GM23248 (cell line): Measurements from ENCODE around the gene NRDE2. TPM values are rescaled to one million over a fixed set of nuclear protein-coding genes. Genes with fewer than 3 reads are reported as not detected.

Source experiments
- DNase-seq: peaks from one replicate; pipeline ENCODE4 v3.0.0-alpha.2; 2015
- H2AFZ ChIP-seq: fragments of 200-600 bp; sonication (generic); 2 replicates; pipeline ENCODE4 v1.6.1; 2016; ENCODE audit warnings: antibody characterized with exemption
- H3F3A ChIP-seq: fragments of 200-600 bp; sonication (generic); 2 replicates; pipeline ENCODE4 v1.6.1; 2016; ENCODE audit warnings: mild to moderate bottlenecking, antibody characterized with exemption, mixed run types; ENCODE audit not compliant: insufficient read depth
- H3K27ac ChIP-seq: fragments of 200-600 bp; sonication (generic); 2 replicates; pipeline ENCODE4 v1.5.1; 2016; ENCODE audit warnings: mild to moderate bottlenecking
- H3K27me3 ChIP-seq: fragments of 200-600 bp; sonication (generic); replicated peaks from 2 replicates; pipeline ENCODE4 v1.6.1; 2016; ENCODE audit warnings: mild to moderate bottlenecking; ENCODE audit not compliant: insufficient read depth
- H3K36me3 ChIP-seq: fragments of 200-600 bp; sonication (generic); 2 replicates; pipeline ENCODE4 v1.6.1; 2016; ENCODE audit warnings: low read depth, mild to moderate bottlenecking
- H3K4me1 ChIP-seq: fragments of 200-600 bp; sonication (generic); 2 replicates; pipeline ENCODE4 v1.6.1; 2016; ENCODE audit warnings: mild to moderate bottlenecking; ENCODE audit not compliant: insufficient read depth
- H3K4me2 ChIP-seq: fragments of 200-600 bp; sonication (generic); one replicate; pipeline ENCODE4 v1.6.1; 2016; ENCODE audit warnings: mild to moderate bottlenecking; ENCODE audit not compliant: unreplicated experiment
- H3K4me3 ChIP-seq: fragments of 200-600 bp; sonication (generic); 2 replicates; pipeline ENCODE4 v1.5.1; 2016; ENCODE audit warnings: mild to moderate bottlenecking
- H3K79me2 ChIP-seq: fragments of 200-600 bp; sonication (generic); 2 replicates; pipeline ENCODE4 v1.6.1; 2016; ENCODE audit warnings: mild to moderate bottlenecking; ENCODE audit not compliant: insufficient read depth
- H3K9ac ChIP-seq: fragments of 200-600 bp; sonication (generic); 2 replicates; pipeline ENCODE4 v1.6.1; 2016; ENCODE audit warnings: mild to moderate bottlenecking
- H3K9me2 ChIP-seq: fragments of 200-600 bp; sonication (generic); 2 replicates; pipeline ENCODE4 v1.6.1; 2016; ENCODE audit warnings: mixed run types, mild to moderate bottlenecking, moderate library complexity; ENCODE audit not compliant: insufficient read depth
- H3K9me3 ChIP-seq: fragments of 200-600 bp; sonication (generic); one replicate; pipeline ENCODE4 v1.6.1; 2017; ENCODE audit warnings: low read depth
- H4K20me1 ChIP-seq: fragments of 200-600 bp; sonication (generic); 2 replicates; pipeline ENCODE4 v1.6.0; 2016; ENCODE audit not compliant: insufficient read depth
- EZH2 ChIP-seq: fragments of 200-600 bp; sonication (generic); IDR thresholded peaks from 2 replicates; pipeline ENCODE4 v1.6.1; 2018; ENCODE audit warnings: antibody characterized with exemption, mild to moderate bottlenecking; ENCODE audit not compliant: insufficient read depth, poor library complexity, severe bottlenecking
- EZH2phosphoT487 ChIP-seq: fragments of 200-600 bp; sonication (generic); IDR thresholded peaks from 2 replicates; pipeline ENCODE4 v1.6.1; 2018; ENCODE audit warnings: antibody characterized with exemption, moderate library complexity, mild to moderate bottlenecking, low read depth; ENCODE audit not compliant: insufficient read depth
- WGBS, 2 experiments: methylation state at CpG; one replicate each; pipeline ENCODE4 v1.1.6; 2015 to 2017; ENCODE audit warnings: low lambda C conversion rate in 2 of 2, low coverage in 1 of 2; ENCODE audit errors: missing lambda C conversion rate in 2 of 2; 5-methylcytosine and 5-hydroxymethylcytosine counted together
- in situ Hi-C: fragments of 300-500 bp; cut with MboI; formaldehyde crosslinking; loops from 2 replicates; pipeline ENCODE4 v1.15.0; 2020
- polyA plus RNA-seq: library from polyadenylated mRNA; unstranded; fragments of >200 nt; fragmentation: Nextera tagmentation; extraction: Ambion mirVana; gene quantifications from 2 replicates; pipeline ENCODE4 v1.2.1, GENCODE V29; 2016
- total RNA-seq: library from RNA; depleted of rRNA; stranded (reverse); fragments of >200 nt; shearing (Covaris generic); gene quantifications from 2 replicates; pipeline ENCODE4 v1.2.3, GENCODE V29; 2014

Gene NRDE2
- total and polyA plus RNA-seq, 2 experiments from 2014 or later: 9.4 to 10.2 TPM

GRCh38 chr14:90348270-90348669, 16.5 kb upstream of the NRDE2 start:
- H3K9ac ChIP-seq: no peak overlapping the region
- H3K9me2 ChIP-seq: no peaks in the 10 kb centered on the region
- H3K27ac ChIP-seq: no peak overlapping the region
- H3K79me2 ChIP-seq: no peaks in the 10 kb centered on the region
- H3F3A ChIP-seq: no peaks in the 10 kb centered on the region
- 60 to 77% methylated on average over 2 of the region's 2 CpGs for WGBS, 2 experiments
- DNase-seq: no peak
- no peaks in the 10 kb centered on the region for H3K36me3 ChIP-seq
- H3K4me1 ChIP-seq: no peaks in the 10 kb centered on the region
- 0 out of 2 replicates have a peak, but pooled peaks cover 5% of the 10 kb centered on the region for H3K27me3 ChIP-seq
- no peak overlapping the region for H2AFZ ChIP-seq
- H4K20me1 ChIP-seq: no peaks in the 10 kb centered on the region
- no peak overlapping the region for H3K4me3 ChIP-seq
- no peak overlapping the region for H3K4me2 ChIP-seq
- no peak for TF ChIP-seq EZH2
- no peak for TF ChIP-seq EZH2phosphoT487
- in situ Hi-C loops: no loop called here
- no peaks in the 10 kb centered on the region for H3K9me3 ChIP-seq

DNA sequence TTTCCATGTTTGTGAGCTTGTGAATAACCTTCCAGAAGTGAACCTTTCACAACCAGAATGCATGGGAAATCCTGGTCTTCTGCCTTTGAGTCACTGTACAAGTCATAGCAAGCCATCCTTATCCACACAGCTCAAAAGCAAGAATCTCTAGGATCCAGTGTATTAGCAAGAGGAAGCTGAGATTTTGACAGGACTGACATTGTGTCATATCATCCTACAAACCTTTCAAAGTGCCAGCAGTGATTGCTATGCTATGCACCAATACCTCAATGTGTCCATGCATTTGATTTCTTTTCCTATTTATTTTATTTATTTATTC, 13.5 kb upstream of the NRDE2 start:
- Histone ChIP-seq H3K27ac (no peak overlapping the region), H3K4me1 (no peaks in the 10 kb centered on the region), H3K9me3 (no peaks in the 10 kb centered on the region), H4K20me1 (no peaks in the 10 kb centered on the region), H3K9me2 (no peaks in the 10 kb centered on the region), H3K4me3 (no peak overlapping the region), H3K36me3 (no peaks in the 10 kb centered on the region), H2AFZ (no peak overlapping the region), H3K9ac (no peak overlapping the region), H3F3A (no peaks in the 10 kb centered on the region), H3K4me2 (no peak overlapping the region), H3K27me3 (peaks cover 5% of the 10 kb centered on the region; the same call in 1 of the 2 replicates), H3K79me2 (no peaks in the 10 kb centered on the region)
- in situ Hi-C loops: no loop called here
- no peak for TF ChIP-seq EZH2
- TF ChIP-seq EZH2phosphoT487: no peak
- DNase-seq: peak; percentile 36

DNA sequence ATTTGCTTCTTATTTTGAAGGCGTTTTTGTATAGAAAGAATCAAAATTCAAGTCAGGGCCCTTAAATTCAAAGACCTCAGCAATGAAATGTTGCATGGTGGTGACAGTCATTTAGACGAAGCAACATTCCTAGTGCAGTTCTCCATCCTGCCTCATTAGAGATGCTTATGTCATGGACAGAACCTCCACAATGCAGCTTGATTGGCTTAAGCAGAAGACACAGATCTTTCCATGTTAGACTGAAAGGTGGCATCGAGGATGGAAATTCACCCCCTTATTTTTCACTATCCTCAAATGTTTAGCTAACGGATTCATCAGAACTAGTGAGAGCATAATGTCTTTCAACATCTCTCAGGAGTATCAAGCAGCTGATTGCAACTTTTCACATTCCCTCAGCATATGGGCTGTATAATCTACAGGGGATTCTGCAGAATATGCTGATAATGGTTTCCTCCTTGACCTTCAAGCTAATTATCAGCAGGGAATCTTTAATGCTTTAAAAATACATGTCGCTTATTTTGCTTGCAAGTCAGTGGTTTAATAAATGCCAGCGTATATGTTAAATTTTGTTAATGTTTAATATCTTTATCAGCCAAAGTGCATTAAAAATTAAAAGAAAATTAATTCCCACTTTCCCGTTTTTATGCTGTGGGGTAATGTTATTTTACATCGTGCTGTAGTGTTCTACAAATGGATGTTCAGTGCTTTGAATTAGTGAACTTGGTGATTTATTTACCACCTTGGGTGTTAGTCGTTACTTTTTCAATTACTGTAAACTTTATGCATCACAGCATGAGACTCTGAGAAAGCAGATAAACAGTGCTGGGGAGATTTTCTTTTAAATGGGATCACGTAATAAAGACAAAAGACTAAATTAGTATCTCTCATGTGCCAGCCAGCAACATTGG, 12.8 kb upstream of the NRDE2 start:
- H3K27me3 ChIP-seq: peaks cover 5% of the 10 kb centered on the region; the same call in 1 of the 2 replicates
- no peaks in the 10 kb centered on the region for H3K4me1 ChIP-seq

GRCh38 chr14:90342327-90342726, 10.6 kb upstream of the NRDE2 start:
- H3K27me3 ChIP-seq: peaks cover 15% of the 10 kb centered on the region
- DNase-seq: no peak
- no peaks in the 10 kb centered on the region for H3K4me1 ChIP-seq
- no peaks in the 10 kb centered on the region for H3F3A ChIP-seq
- no peak overlapping the region for H3K27ac ChIP-seq
- in situ Hi-C loops: no loop called here
- no peak overlapping the region for H3K4me2 ChIP-seq
- H3K9ac ChIP-seq: no peak overlapping the region
- H4K20me1 ChIP-seq: no peaks in the 10 kb centered on the region
- no peak overlapping the region for H2AFZ ChIP-seq
- H3K9me3 ChIP-seq: no peaks in the 10 kb centered on the region
- WGBS, 2 experiments: 32 to 36% methylated on average over 4 of the region's 4 CpGs
- H3K4me3 ChIP-seq: no peak overlapping the region
- no peaks in the 10 kb centered on the region for H3K36me3 ChIP-seq
- no peaks in the 10 kb centered on the region for H3K9me2 ChIP-seq
- H3K79me2 ChIP-seq: no peaks in the 10 kb centered on the region
- TF ChIP-seq EZH2phosphoT487: no peak
- TF ChIP-seq EZH2: no peak

More for the DNA sequence above, 12.8 kb upstream of the NRDE2 start:
- no peak overlapping the region for H3K4me2 ChIP-seq
- DNase-seq: no peak
- H3F3A ChIP-seq: no peaks in the 10 kb centered on the region
- H3K79me2 ChIP-seq: no peaks in the 10 kb centered on the region
- 38 to 39% methylated on average over 10 of the region's 10 CpGs for WGBS, 2 experiments
- H3K9ac ChIP-seq: no peak overlapping the region
- no peaks in the 10 kb centered on the region for H3K9me3 ChIP-seq
- no peak for TF ChIP-seq EZH2phosphoT487
- TF ChIP-seq EZH2: no peak
- H3K36me3 ChIP-seq: no peaks in the 10 kb centered on the region
- no peaks in the 10 kb centered on the region for H3K9me2 ChIP-seq
- H3K27ac ChIP-seq: no peak overlapping the region
- no peaks in the 10 kb centered on the region for H4K20me1 ChIP-seq
- no peak overlapping the region for H3K4me3 ChIP-seq
- in situ Hi-C loops: no loop called here
- no peak overlapping the region for H2AFZ ChIP-seq
